ENCODE results near the gene WASF2.

The WASF2 gene

DNA sequence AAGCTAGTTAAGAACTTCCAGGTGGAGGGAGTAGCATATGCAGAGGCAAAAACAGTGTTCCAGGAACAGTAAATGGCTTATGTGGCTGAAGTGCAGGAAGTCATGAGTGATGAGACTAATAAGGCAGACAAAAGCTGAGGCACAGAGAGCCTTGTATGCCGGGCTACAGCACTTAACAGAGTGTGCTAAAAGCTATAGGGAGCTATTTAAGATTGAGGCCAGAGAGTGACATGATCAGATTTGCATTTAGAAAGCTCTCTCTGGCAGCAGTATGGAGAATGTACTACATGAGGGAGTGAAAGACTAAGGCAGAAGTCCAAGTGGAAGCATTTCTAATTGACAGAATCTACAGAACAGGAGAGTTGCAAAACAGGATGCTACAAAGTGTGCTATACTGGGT, 38.6 kb downstream of the WASF2 start:
- TF ChIP-seq TAF1 (IDR thresholded peaks at IDR 0.05; ENCODE audit: borderline replicate concordance, insufficient read depth, low read length) (no peak), FOXP2 (optimal IDR thresholded peaks at IDR 0.05; ENCODE audit: borderline replicate concordance, extremely low read depth, extremely low read length, insufficient read depth) (no peak), POLR2AphosphoS5 (IDR thresholded peaks at IDR 0.05; ENCODE audit: low read depth, low read length) (no peak), SIN3A (IDR thresholded peaks at IDR 0.05; ENCODE audit: borderline replicate concordance, insufficient read depth, low read length) (no peak), REST (IDR thresholded peaks at IDR 0.05; ENCODE audit: insufficient read depth in 1 of 2, low read depth in 2 of 2, low read length in 2 of 2) (no peak)

- no peak for TF ChIP-seq FOXP2 (optimal IDR thresholded peaks at IDR 0.05; ENCODE audit: borderline replicate concordance, extremely low read depth, extremely low read length, insufficient read depth)
- TF ChIP-seq POLR2AphosphoS5 (IDR thresholded peaks at IDR 0.05; ENCODE audit: low read depth, low read length) = no peak
- TF ChIP-seq TAF1 (IDR thresholded peaks at IDR 0.05; ENCODE audit: borderline replicate concordance, insufficient read depth, low read length) = no peak
- no peak for TF ChIP-seq REST (IDR thresholded peaks at IDR 0.05; ENCODE audit: insufficient read depth in 1 of 2, low read depth in 2 of 2, low read length in 2 of 2)
- no peak for TF ChIP-seq SIN3A (IDR thresholded peaks at IDR 0.05; ENCODE audit: borderline replicate concordance, insufficient read depth, low read length)
Observed at GRCh38 chr1:27448982-27449381, 41.0 kb downstream of the WASF2 start.

- TF ChIP-seq POLR2AphosphoS5 (IDR thresholded peaks at IDR 0.05; ENCODE audit: low read depth, low read length) (no peak), REST (IDR thresholded peaks at IDR 0.05; ENCODE audit: insufficient read depth in 1 of 2, low read depth in 2 of 2, low read length in 2 of 2) (no peak), SIN3A (IDR thresholded peaks at IDR 0.05; ENCODE audit: borderline replicate concordance, insufficient read depth, low read length) (no peak), FOXP2 (optimal IDR thresholded peaks at IDR 0.05; ENCODE audit: borderline replicate concordance, extremely low read depth, extremely low read length, insufficient read depth) (no peak), TAF1 (IDR thresholded peaks at IDR 0.05; ENCODE audit: borderline replicate concordance, insufficient read depth, low read length) (no peak)
Observed at GRCh38 chr1:27447883-27448282, 42.1 kb downstream of the WASF2 start.

GRCh38 chr1:27447399-27447798, 42.6 kb downstream of the WASF2 start:
- no peak for TF ChIP-seq POLR2AphosphoS5 (IDR thresholded peaks at IDR 0.05; ENCODE audit: low read depth, low read length)
- TF ChIP-seq SIN3A (IDR thresholded peaks at IDR 0.05; ENCODE audit: borderline replicate concordance, insufficient read depth, low read length) = no peak
- TF ChIP-seq TAF1 (IDR thresholded peaks at IDR 0.05; ENCODE audit: borderline replicate concordance, insufficient read depth, low read length) = no peak

- TF ChIP-seq SIN3A (IDR thresholded peaks at IDR 0.05; ENCODE audit: borderline replicate concordance, insufficient read depth, low read length) (no peak), POLR2AphosphoS5 (IDR thresholded peaks at IDR 0.05; ENCODE audit: low read depth, low read length) (no peak), TAF1 (IDR thresholded peaks at IDR 0.05; ENCODE audit: borderline replicate concordance, insufficient read depth, low read length) (no peak), FOXP2 (optimal IDR thresholded peaks at IDR 0.05; ENCODE audit: borderline replicate concordance, extremely low read depth, extremely low read length, insufficient read depth) (no peak), REST (IDR thresholded peaks at IDR 0.05; ENCODE audit: insufficient read depth in 1 of 2, low read depth in 2 of 2, low read length in 2 of 2) (no peak)
Observed at GRCh38 chr1:27446496-27447020, 43.4 kb downstream of the WASF2 start.

All from PFSK-1 (cell line).